Measurements from ENCODE around the gene ABTB2. TPM values are rescaled to one million over a fixed set of nuclear protein-coding genes. Genes with fewer than 3 reads are reported as not detected.

Gene ABTB2
- total and polyA plus RNA-seq, 2 of the 8 experiments (the other 6 are each of a cell fraction or from before 2014, with no cell fraction given): 7.7 to 10.2 TPM

DNA sequence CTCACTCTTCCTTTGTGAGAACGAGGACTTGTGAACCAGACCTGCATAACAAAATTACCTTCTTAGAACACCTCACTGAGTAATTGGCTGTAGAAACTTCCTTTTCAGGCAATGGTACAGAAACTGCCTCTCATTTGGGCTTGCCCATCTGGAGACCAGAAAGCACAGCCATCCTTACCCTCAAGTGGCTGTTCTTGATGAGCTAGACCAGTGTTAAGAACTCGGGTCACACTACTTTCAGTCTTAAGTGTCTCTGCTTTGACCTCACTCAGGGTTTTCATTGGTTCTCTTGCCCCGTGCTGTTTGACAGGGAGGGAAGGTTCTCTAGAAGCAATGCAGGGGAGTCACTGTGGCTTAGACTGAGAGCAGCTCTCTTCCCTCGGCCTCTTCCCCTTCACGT, 223.0 kb downstream of the ABTB2 start:
- H2BK20ac ChIP-seq (ENCODE audit: low read length): no peak overlapping the region
- no peak overlapping the region for H3K56ac ChIP-seq (replicated peaks; ENCODE audit: insufficient read length, low read depth, low read length)
- DNase-seq (ENCODE audit: low read depth in 1 of 2, low spot score in 2 of 2) (no peak), FAIRE-seq (no peak)
- no peak overlapping the region for H3K4me3 ChIP-seq (ENCODE audit: extremely low read depth in 1 of 4, insufficient read depth in 2 of 4, low read depth in 3 of 4, low read length in 4 of 4)
- CTCF ChIA-PET (ENCODE audit: partially characterized antibody): interaction anchor here (1.6 to 1.8 kb wide), 2 partner anchors 14 to 24 kb away, joined by 3 to 4 read pairs; no protein-coding TSS in a partner anchor
- H3K27me3 ChIP-seq (replicated peaks in 1 of 4; ENCODE audit: control insufficient read depth in 3 of 4, extremely low read depth in 1 of 4, insufficient read depth in 3 of 4, low read length in 3 of 4): no peaks in the 10 kb centered on the region
- H2BK15ac ChIP-seq (ENCODE audit: low read length): no peak overlapping the region
- H3K18ac ChIP-seq (ENCODE audit: extremely low read depth, low read length): no peak overlapping the region
- H3K4me2 ChIP-seq (ENCODE audit: insufficient read depth in 1 of 2, low read depth in 2 of 2, low read length in 2 of 2): no peak overlapping the region
- H4K91ac ChIP-seq (replicated peaks; ENCODE audit: insufficient read length, low read length): no peak overlapping the region
- H3K27ac ChIP-seq (ENCODE audit: low read depth, low read length): no peak overlapping the region
- no peak overlapping the region for H4K5ac ChIP-seq (ENCODE audit: insufficient read length, low read depth, low read length)
- H2BK12ac ChIP-seq (ENCODE audit: low read depth, low read length): no peak overlapping the region
- 86% methylated on average over 4 of the region's 5 CpGs; no CpG with 5 or more reads in 1 of the 2 experiments for WGBS, 2 experiments (ENCODE audit: extremely low coverage in 1 of 2, insufficient coverage in 1 of 2, insufficient read length in 1 of 2, insufficient replicate concordance in 2 of 2, low coverage in 1 of 2, low lambda C conversion rate in 2 of 2, missing lambda C conversion rate in 1 of 2)
- H2BK120ac ChIP-seq (replicated peaks; ENCODE audit: low read depth, low read length): no peak overlapping the region
- H3K9me3 ChIP-seq (ENCODE audit: insufficient read depth in 2 of 2, low read depth in 1 of 2, low read length in 1 of 2): no peaks in the 10 kb centered on the region
- no peaks in the 10 kb centered on the region for H3K4me1 ChIP-seq (replicated peaks in 1 of 4; ENCODE audit: control insufficient read depth in 3 of 4, insufficient read depth in 4 of 4, low read length in 3 of 4)
- no peaks in the 10 kb centered on the region for H3K23me2 ChIP-seq (ENCODE audit: low read depth, low read length)
- peaks cover 3 to 6% of the 10 kb centered on the region in 2 experiments for H4K20me1 ChIP-seq (replicated peaks in 1 of 2; ENCODE audit: control insufficient read depth in 1 of 2, insufficient read depth in 2 of 2, low read length in 2 of 2)
- H3K4ac ChIP-seq (replicated peaks; ENCODE audit: insufficient read length, low read depth, low read length): no peak overlapping the region
- POLR2A ChIA-PET (ENCODE audit: partially characterized antibody): interaction anchor here (0.6 to 3.0 kb wide), 3 partner anchors 12 to 42 kb away, joined by 3 to 7 read pairs (median 4); partner anchors contain the start of gene NAT10
- H3K79me1 ChIP-seq (ENCODE audit: low read depth, low read length): no peaks in the 10 kb centered on the region
- no peak overlapping the region for H3K14ac ChIP-seq (ENCODE audit: insufficient read length)
- H3K9ac ChIP-seq (replicated peaks in 1 of 4; ENCODE audit: extremely low read depth in 1 of 4, low read depth in 3 of 4, low read length in 3 of 4): no peak overlapping the region
- no peak overlapping the region for H3K23ac ChIP-seq (ENCODE audit: insufficient read length)
- H3K36me3 ChIP-seq (ENCODE audit: control insufficient read depth in 2 of 4, insufficient read depth in 4 of 4, low read length in 3 of 4): peaks cover 22 to 67% (median 47%) of the 10 kb centered on the region in 4 experiments
- H4K8ac ChIP-seq (ENCODE audit: extremely low read depth, insufficient read depth, low read length): no peak overlapping the region
- H3K79me2 ChIP-seq (ENCODE audit: control insufficient read depth in 1 of 2, insufficient read depth in 2 of 2, low read length in 2 of 2): no peaks in the 10 kb centered on the region
- H2AK5ac ChIP-seq (ENCODE audit: low read depth, low read length): no peak overlapping the region
- no peak overlapping the region for H2AFZ ChIP-seq (ENCODE audit: low read length)
- H2BK5ac ChIP-seq (ENCODE audit: low read depth, low read length): no peak overlapping the region
- TF ChIP-seq MAX (IDR thresholded peaks at IDR 0.05): no peak
- TF ChIP-seq, protein P1, sequence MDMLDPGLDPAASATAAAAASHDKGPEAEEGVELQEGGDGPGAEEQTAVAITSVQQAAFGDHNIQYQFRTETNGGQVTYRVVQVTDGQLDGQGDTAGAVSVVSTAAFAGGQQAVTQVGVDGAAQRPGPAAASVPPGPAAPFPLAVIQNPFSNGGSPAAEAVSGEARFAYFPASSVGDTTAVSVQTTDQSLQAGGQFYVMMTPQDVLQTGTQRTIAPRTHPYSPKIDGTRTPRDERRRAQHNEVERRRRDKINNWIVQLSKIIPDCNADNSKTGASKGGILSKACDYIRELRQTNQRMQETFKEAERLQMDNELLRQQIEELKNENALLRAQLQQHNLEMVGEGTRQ (IDR thresholded peaks at IDR 0.05; ENCODE audit: low read length): no peak
- no peak for TF ChIP-seq NRF1 (IDR thresholded peaks at IDR 0.05; ENCODE audit: low read depth, low read length)
- no peak for TF ChIP-seq KDM4A (IDR thresholded peaks at IDR 0.05; ENCODE audit: low read depth, low read length, severe bottlenecking)
- TF ChIP-seq POU5F1 (IDR thresholded peaks at IDR 0.05; ENCODE audit: low read depth, low read length): no peak
- TF ChIP-seq SUZ12 (IDR thresholded peaks at IDR 0.05; ENCODE audit: low read length): no peak
- no peak for TF ChIP-seq CHD1 (IDR thresholded peaks at IDR 0.05; ENCODE audit: low read depth, low read length)
- TF ChIP-seq BACH1 (IDR thresholded peaks at IDR 0.05; ENCODE audit: low read length): no peak
- TF ChIP-seq JUND (IDR thresholded peaks at IDR 0.05; ENCODE audit: low read length): no peak
- TF ChIP-seq SP2 (IDR thresholded peaks at IDR 0.05; ENCODE audit: low read length): no peak
- TF ChIP-seq SP4 (IDR thresholded peaks at IDR 0.05; ENCODE audit: low read length): no peak
- TF ChIP-seq RNF2 (IDR thresholded peaks at IDR 0.05; ENCODE audit: borderline replicate concordance, low read depth, low read length, missing control alignments, poor library complexity, severe bottlenecking): no peak
- TF ChIP-seq CBX5 (IDR thresholded peaks at IDR 0.05; ENCODE audit: low read depth, low read length): no peak
- TF ChIP-seq TAF1 (IDR thresholded peaks at IDR 0.05; ENCODE audit: low read depth, low read length): no peak
